ENCODE results near the gene MVB12B.

The MVB12B gene

GRCh38 chr9:126296687-126297086, 29.9 kb upstream of the MVB12B start:
- peaks cover 18% of the 10 kb centered on the region for H3K27me3 Mint-ChIP-seq (ENCODE audit: low read depth)
- DNase-seq (ENCODE audit: low spot score): no peak
- H3K9me3 Mint-ChIP-seq: no peaks in the 10 kb centered on the region
- H3K4me3 Mint-ChIP-seq: no peak overlapping the region
- no peak overlapping the region for H3K27ac Mint-ChIP-seq
- H3K36me3 Mint-ChIP-seq (ENCODE audit: low read depth): no peaks in the 10 kb centered on the region
- H3K4me1 Mint-ChIP-seq (ENCODE audit: low read depth): no peaks in the 10 kb centered on the region

- Mint-ChIP-seq H3K36me3 (ENCODE audit: low read depth) (no peaks in the 10 kb centered on the region), H3K9me3 (no peaks in the 10 kb centered on the region), H3K27me3 (ENCODE audit: low read depth) (peaks cover 14% of the 10 kb centered on the region), H3K4me1 (ENCODE audit: low read depth) (peaks cover 2% of the 10 kb centered on the region), H3K27ac (no peak overlapping the region), H3K4me3 (no peak overlapping the region)
- no peak for DNase-seq (ENCODE audit: low spot score)
These were observed 29.0 kb upstream of the MVB12B start for GRCh38 chr9:126297661-126298060.

- H3K4me1 Mint-ChIP-seq (ENCODE audit: low read depth): peaks cover 2% of the 10 kb centered on the region
- no peak overlapping the region for H3K27ac Mint-ChIP-seq
- no peaks in the 10 kb centered on the region for H3K9me3 Mint-ChIP-seq
- H3K36me3 Mint-ChIP-seq (ENCODE audit: low read depth): no peaks in the 10 kb centered on the region
- peaks cover 18% of the 10 kb centered on the region for H3K27me3 Mint-ChIP-seq (ENCODE audit: low read depth)
- no peak overlapping the region for H3K4me3 Mint-ChIP-seq
- DNase-seq (ENCODE audit: low spot score): no peak
These were observed 28.4 kb upstream of the MVB12B start for GRCh38 chr9:126298063-126298801.

DNA sequence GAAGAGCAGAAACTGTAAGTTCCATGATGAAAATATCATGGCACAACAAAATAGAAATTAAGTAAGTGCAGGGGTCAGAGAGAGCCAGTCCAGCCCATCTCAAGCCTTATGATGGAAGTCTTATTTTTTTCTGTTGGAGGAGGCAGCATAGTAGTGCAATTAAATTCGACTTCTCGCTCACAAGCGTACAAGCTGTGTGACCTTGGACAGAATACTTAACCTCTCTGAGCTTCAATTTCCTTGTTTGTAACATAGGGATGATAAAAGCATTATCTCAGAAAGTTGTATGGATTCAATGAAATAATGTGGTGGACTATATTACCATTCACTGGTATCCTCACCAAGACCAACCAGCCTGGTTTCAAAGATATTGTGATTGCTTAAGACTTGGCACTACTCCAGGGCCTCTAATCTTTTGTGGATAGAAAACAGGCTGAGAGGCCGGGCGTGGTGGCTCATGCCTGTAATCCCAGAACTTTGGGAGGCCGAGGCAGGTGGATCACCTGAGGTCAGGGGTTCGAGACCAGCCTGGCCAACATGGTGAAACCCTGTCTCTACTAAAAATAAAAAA, 26.8 kb upstream of the MVB12B start:
- Mint-ChIP-seq H3K4me3 (no peak overlapping the region), H3K36me3 (ENCODE audit: low read depth) (no peaks in the 10 kb centered on the region), H3K4me1 (ENCODE audit: low read depth) (peaks cover 2% of the 10 kb centered on the region), H3K27me3 (ENCODE audit: low read depth) (peaks cover 25% of the 10 kb centered on the region), H3K27ac (no peak overlapping the region), H3K9me3 (no peaks in the 10 kb centered on the region)
- DNase-seq (ENCODE audit: low spot score): no peak

GRCh38 chr9:126301196-126301595, 25.4 kb upstream of the MVB12B start:
- no peak overlapping the region for H3K27ac Mint-ChIP-seq
- peaks cover 2% of the 10 kb centered on the region for H3K4me1 Mint-ChIP-seq (ENCODE audit: low read depth)
- H3K27me3 Mint-ChIP-seq (ENCODE audit: low read depth): peaks cover 25% of the 10 kb centered on the region
- no peak for DNase-seq (ENCODE audit: low spot score)
- no peak overlapping the region for H3K4me3 Mint-ChIP-seq
- H3K9me3 Mint-ChIP-seq: no peaks in the 10 kb centered on the region
- H3K36me3 Mint-ChIP-seq (ENCODE audit: low read depth): no peaks in the 10 kb centered on the region

- peaks cover 23% of the 10 kb centered on the region for H3K27me3 Mint-ChIP-seq (ENCODE audit: low read depth)
- H3K4me3 Mint-ChIP-seq: no peak overlapping the region
- H3K36me3 Mint-ChIP-seq (ENCODE audit: low read depth): no peaks in the 10 kb centered on the region
- no peak overlapping the region for H3K27ac Mint-ChIP-seq
- peak; percentile 9 for DNase-seq (ENCODE audit: low spot score)
- H3K9me3 Mint-ChIP-seq: no peaks in the 10 kb centered on the region
- H3K4me1 Mint-ChIP-seq (ENCODE audit: low read depth): peaks cover 2% of the 10 kb centered on the region
These were observed 24.5 kb upstream of the MVB12B start for GRCh38 chr9:126301985-126302603.

DNA sequence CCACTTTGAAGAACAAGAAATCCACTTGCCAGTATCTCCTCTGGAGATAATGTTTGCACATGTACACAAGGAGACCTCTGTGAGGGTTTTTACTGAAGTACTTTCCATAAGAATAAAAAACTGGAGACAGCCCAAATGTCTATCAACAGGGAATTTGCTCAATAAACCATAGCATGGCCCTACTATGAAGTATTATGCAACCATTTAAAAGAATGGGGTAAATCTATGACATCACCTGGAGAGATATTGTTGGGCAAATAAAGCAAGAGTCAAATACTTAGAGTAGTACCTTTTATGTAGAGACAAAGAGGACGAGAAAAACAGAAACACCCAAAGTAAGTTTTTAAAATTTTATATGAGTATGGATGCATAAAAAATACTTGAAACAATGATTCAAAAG, 23.9 kb upstream of the MVB12B start:
- peaks cover 2% of the 10 kb centered on the region for H3K4me1 Mint-ChIP-seq (ENCODE audit: low read depth)
- no peak overlapping the region for H3K27ac Mint-ChIP-seq
- H3K9me3 Mint-ChIP-seq: no peaks in the 10 kb centered on the region
- H3K27me3 Mint-ChIP-seq (ENCODE audit: low read depth): peaks cover 23% of the 10 kb centered on the region
- DNase-seq (ENCODE audit: low spot score): no peak
- H3K36me3 Mint-ChIP-seq (ENCODE audit: low read depth): no peaks in the 10 kb centered on the region
- no peak overlapping the region for H3K4me3 Mint-ChIP-seq

DNA sequence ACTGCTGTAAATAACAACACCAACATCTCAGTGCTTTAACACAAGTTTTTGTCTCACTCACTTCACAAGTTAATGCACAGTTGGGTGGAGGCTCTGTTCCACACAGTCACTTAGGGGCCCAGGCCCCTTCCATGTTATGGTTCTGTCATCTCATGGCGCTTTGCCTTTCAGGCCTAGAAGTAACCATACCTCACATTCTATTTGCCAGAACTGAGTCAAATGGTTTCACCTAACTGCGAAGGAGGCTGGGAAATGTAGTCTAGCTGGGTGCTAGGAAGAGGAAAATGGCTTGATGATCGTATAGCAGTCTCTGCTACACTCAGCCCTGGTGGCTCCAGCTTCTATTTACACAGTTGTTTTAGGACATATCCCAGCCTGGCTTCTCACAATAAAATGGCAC, 23.1 kb upstream of the MVB12B start:
- no peak for DNase-seq (ENCODE audit: low spot score)

GRCh38 chr9:126304207-126304970, 22.2 kb upstream of the MVB12B start:
- H3K4me3 Mint-ChIP-seq: no peak overlapping the region
- H3K4me1 Mint-ChIP-seq (ENCODE audit: low read depth): peaks cover 2% of the 10 kb centered on the region
- no peaks in the 10 kb centered on the region for H3K9me3 Mint-ChIP-seq
- H3K27ac Mint-ChIP-seq: no peak overlapping the region
- DNase-seq (ENCODE audit: low spot score): no peak
- H3K27me3 Mint-ChIP-seq (ENCODE audit: low read depth): peaks cover 22% of the 10 kb centered on the region
- no peaks in the 10 kb centered on the region for H3K36me3 Mint-ChIP-seq (ENCODE audit: low read depth)

More for the DNA sequence above, 23.1 kb upstream of the MVB12B start:
- Mint-ChIP-seq H3K4me3 (no peak overlapping the region), H3K9me3 (no peaks in the 10 kb centered on the region), H3K4me1 (ENCODE audit: low read depth) (peaks cover 2% of the 10 kb centered on the region), H3K27ac (no peak overlapping the region), H3K36me3 (ENCODE audit: low read depth) (no peaks in the 10 kb centered on the region), H3K27me3 (ENCODE audit: low read depth) (peaks cover 23% of the 10 kb centered on the region)

DNA sequence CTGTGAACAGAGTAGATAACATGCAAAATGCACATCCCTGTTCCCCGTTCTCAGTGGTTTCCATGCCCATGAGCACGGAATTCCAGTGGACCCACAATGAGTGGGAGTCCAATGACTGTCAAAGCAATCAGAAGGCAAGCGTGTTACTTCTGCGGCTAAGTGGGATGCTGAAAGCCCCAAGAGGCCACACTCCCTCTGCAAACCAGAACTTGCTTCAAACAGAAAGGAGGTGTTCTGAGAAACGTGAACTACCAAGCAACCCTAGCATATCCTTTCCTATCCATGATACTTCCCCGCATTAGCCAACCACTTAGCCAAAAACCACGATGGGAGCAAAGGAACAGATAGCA, 21.7 kb upstream of the MVB12B start:
- no peaks in the 10 kb centered on the region for H3K36me3 Mint-ChIP-seq (ENCODE audit: low read depth)
- H3K4me1 Mint-ChIP-seq (ENCODE audit: low read depth): peaks cover 2% of the 10 kb centered on the region
- H3K27ac Mint-ChIP-seq: no peak overlapping the region
- H3K27me3 Mint-ChIP-seq (ENCODE audit: low read depth): peaks cover 20% of the 10 kb centered on the region
- no peak for DNase-seq (ENCODE audit: low spot score)
- H3K9me3 Mint-ChIP-seq: no peaks in the 10 kb centered on the region
- H3K4me3 Mint-ChIP-seq: no peak overlapping the region

DNA sequence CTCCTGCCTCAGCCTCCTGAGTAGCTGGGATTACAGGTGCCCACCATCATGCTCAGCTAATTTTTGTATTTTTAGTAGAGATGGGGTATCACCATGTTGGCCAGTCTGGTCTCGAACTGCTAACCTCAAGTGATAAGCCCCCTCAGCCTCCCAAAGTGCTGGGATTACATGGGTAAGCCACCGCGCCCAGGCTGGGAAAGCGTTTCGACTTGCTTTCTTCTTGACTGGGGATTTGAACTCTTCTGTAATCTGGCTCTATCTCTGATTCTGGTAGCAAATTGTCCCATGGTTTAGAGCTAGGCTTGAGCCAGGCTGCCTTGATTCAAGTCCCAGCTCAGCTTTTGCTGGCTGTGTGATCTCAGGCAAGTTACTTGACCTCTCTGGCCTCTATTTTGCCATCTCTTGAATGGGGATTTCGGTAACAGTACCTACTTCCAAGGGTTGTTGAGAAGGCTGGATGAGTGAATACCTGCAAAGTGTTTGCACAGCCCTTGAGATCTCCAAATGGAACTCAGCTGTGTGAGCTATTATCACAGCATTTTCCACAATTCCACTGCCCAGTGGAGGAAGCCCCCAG, 20.5 kb upstream of the MVB12B start:
- no peaks in the 10 kb centered on the region for H3K9me3 Mint-ChIP-seq
- DNase-seq (ENCODE audit: low spot score): no peak
- H3K4me3 Mint-ChIP-seq: no peak overlapping the region
- H3K4me1 Mint-ChIP-seq (ENCODE audit: low read depth): peaks cover 2% of the 10 kb centered on the region
- peaks cover 18% of the 10 kb centered on the region for H3K27me3 Mint-ChIP-seq (ENCODE audit: low read depth)
- no peaks in the 10 kb centered on the region for H3K36me3 Mint-ChIP-seq (ENCODE audit: low read depth)
- H3K27ac Mint-ChIP-seq: no peak overlapping the region

- Mint-ChIP-seq H3K36me3 (ENCODE audit: low read depth) (no peaks in the 10 kb centered on the region), H3K9me3 (no peaks in the 10 kb centered on the region), H3K4me1 (ENCODE audit: low read depth) (no peaks in the 10 kb centered on the region), H3K27me3 (ENCODE audit: low read depth) (peaks cover 15% of the 10 kb centered on the region), H3K4me3 (no peak overlapping the region), H3K27ac (no peak overlapping the region)
- no peak for DNase-seq (ENCODE audit: low spot score)
These were observed 19.1 kb upstream of the MVB12B start for GRCh38 chr9:126307322-126308061.

DNA sequence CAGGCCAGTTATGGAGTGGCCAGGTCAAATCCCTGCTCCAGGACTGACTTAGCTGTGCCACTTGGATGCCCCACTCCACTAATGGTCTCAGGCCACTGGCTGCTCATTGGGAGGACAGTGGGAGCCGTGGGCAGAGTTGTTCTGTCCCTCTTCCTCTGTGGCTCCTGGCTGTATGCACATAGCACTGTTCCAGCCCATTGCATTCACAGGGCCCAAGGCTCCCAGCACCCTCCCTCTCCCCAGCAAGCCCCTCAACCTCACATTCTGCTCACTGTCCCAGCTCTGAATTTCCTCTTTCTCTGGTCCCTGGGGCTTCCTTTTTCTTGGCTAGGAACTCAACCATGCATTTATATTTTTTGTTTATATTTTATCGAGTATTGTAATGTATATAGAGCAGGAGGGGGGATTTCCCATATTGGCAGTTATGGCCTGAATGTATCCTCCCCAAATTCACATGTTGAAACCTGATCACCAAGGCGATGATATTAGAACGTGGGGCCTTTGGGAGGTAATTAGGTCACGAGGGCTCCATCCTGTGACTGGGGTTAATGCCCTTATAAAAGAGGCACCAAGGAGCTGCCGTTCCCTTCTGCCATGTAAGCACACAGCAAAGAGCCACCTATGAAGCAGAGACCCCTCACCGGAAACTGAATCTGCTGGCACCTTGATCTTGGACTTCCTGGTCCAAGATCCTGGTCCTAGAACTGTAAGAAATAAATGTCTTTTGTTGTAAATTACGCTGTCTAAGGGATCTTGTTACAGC, 17.0 kb upstream of the MVB12B start:
- no peak overlapping the region for H3K4me3 Mint-ChIP-seq
- no peaks in the 10 kb centered on the region for H3K4me1 Mint-ChIP-seq (ENCODE audit: low read depth)
- no peaks in the 10 kb centered on the region for H3K36me3 Mint-ChIP-seq (ENCODE audit: low read depth)
- no peak for DNase-seq (ENCODE audit: low spot score)
- H3K9me3 Mint-ChIP-seq: no peaks in the 10 kb centered on the region
- H3K27me3 Mint-ChIP-seq (ENCODE audit: low read depth): peaks cover 13% of the 10 kb centered on the region
- no peak overlapping the region for H3K27ac Mint-ChIP-seq
